Stomach (tissue), 9 donors: ENCODE data around the gene NTM. TPM values are rescaled to one million over a fixed set of nuclear protein-coding genes. Genes with fewer than 3 reads are reported as not detected.
A peak's percentile ranks its signal among the peaks of the same experiment; 100 is the strongest.

ENCODE experiments used
- DNase-seq, 2 donors: peaks; one replicate each; pipeline versions ENCODE4 v3.0.0 to v3.0.0-alpha.2; 2013 to 2019
- H3K27ac ChIP-seq, 5 donors: fragments of 200-600 bp in 4 of 5; sonication (generic) in 4 of 5; one replicate each; pipeline ENCODE4 v1.5.1; 2013 to 2019; ENCODE audit warnings: mild to moderate bottlenecking in 1 of 5, moderate library complexity in 1 of 5
- H3K27me3 ChIP-seq, 3 donors: fragments of 200-600 bp; sonication (generic); one replicate each; pipeline ENCODE4 v1.5.1; 2017 to 2019; ENCODE audit warnings: mixed run types in 1 of 3
- H3K36me3 ChIP-seq, 4 donors: fragments of 200-600 bp; sonication (generic); 1 replicate in 3 of 4; 2 replicates in 1 of 4; pipeline ENCODE4 v1.5.1; 2016 to 2019
- H3K4me1 ChIP-seq, 4 donors: fragments of 200-600 bp; sonication (generic); one replicate each; pipeline ENCODE4 v1.5.1; 2016 to 2019
- H3K4me3 ChIP-seq, 4 donors: fragments of 200-600 bp; sonication (generic) in 3 of 4; one replicate each; pipeline ENCODE4 v1.5.1; 2016 to 2019; ENCODE audit warnings: mild to moderate bottlenecking in 1 of 4
- H3K9me3 ChIP-seq, 4 donors: fragments of 200-600 bp; sonication (generic); one replicate each; pipeline ENCODE4 v1.5.1; 2016 to 2019
- CTCF ChIP-seq, 7 experiments: fragments of 450-650 bp in 4 of 7; fragments of 200-600 bp in 3 of 7; sonication (generic) in 3 of 7; IDR thresholded peaks; one replicate each; pipeline ENCODE4 v1.5.1; 2016 to 2019; ENCODE audit warnings: antibody characterized with exemption in 7 of 7, control low read depth in 2 of 7, mild to moderate bottlenecking in 1 of 7
- EP300 ChIP-seq: sonication (generic); formaldehyde crosslinking; IDR thresholded peaks from one replicate; pipeline ENCODE4 v1.6.1; 2017; ENCODE audit warnings: antibody characterized with exemption
- POLR2A ChIP-seq, 4 donors: fragments of 450-650 bp; IDR thresholded peaks; one replicate each; pipeline ENCODE4 v1.6.1; 2016; ENCODE audit warnings: antibody characterized with exemption in 4 of 4, control low read depth in 2 of 4, mild to moderate bottlenecking in 1 of 4, moderate library complexity in 1 of 4
- POLR2AphosphoS5 ChIP-seq, 3 donors: sonication (generic); formaldehyde crosslinking; IDR thresholded peaks; one replicate each; pipeline ENCODE4 v1.6.1; 2016; ENCODE audit warnings: antibody characterized with exemption in 3 of 3
- WGBS, 5 donors: extraction: QIAGEN DNeasy Blood & Tissue Kit in 3 of 5; methylation state at CpG; one replicate each; pipeline versions ENCODE4 v1.1.5 to v1.1.7; 2013 to 2018; 5-methylcytosine and 5-hydroxymethylcytosine counted together
- intact Hi-C: fragments of 100-400 bp; cut with DNase I; formaldehyde crosslinking; loops from one replicate; pipeline ENCODE4 v1.15.1; 2023; ENCODE audit warnings: low total_unique reads
- polyA plus RNA-seq, 3 donors: library from polyadenylated mRNA; stranded (reverse); fragments of 200-250 nt; gene quantifications; one replicate each; pipeline ENCODE4 v1.2.3, GENCODE V29; 2013
- total RNA-seq, 5 donors: library from RNA; depleted of rRNA; stranded (reverse); fragments of >200 nt; gene quantifications; one replicate each; pipeline versions ENCODE4 v1.1.0 to v1.2.3, GENCODE V29; 2014 to 2016
- donor health status: healthy with polysubstance abuse.
- donor health status: Bipolar disorder and iron deficiency.
- donor health status: healthy.

NTM gene
- total and polyA plus RNA-seq, 8 donors = 0.50 to 8.4 (median 1.3) TPM; not detected in 3

GRCh38 chr11:131691181-131692041 lies 321.0 kb downstream of the NTM start:
- no peak overlapping the region for H3K27ac ChIP-seq
- intact Hi-C loops = no loop called here
- H3K4me3 ChIP-seq = no peak overlapping the region
- TF ChIP-seq CTCF (IDR thresholded peaks at IDR 0.05) (peak in 2 of 7 experiments; percentile 33 to 38), POLR2A (IDR thresholded peaks at IDR 0.05) (no peak)
- no peaks in the 10 kb centered on the region for H3K9me3 ChIP-seq
- no peaks in the 10 kb centered on the region for H3K36me3 ChIP-seq
- DNase-seq = peak in 1 of 2 donors; percentile 62
- H3K4me1 ChIP-seq = peaks cover 5 to 19% (median 17%) of the 10 kb centered on the region in 4 donors
- H3K27me3 ChIP-seq = peaks cover 0 to 88% (median 13%) of the 10 kb centered on the region in 3 donors
- 39 to 52% (median 45%) methylated on average over 56 to 65 of the region's 65 CpGs for WGBS, 5 donors

- TF ChIP-seq EP300 = no peak
- H3K9me3 ChIP-seq = no peaks in the 10 kb centered on the region
- DNase-seq = no peak
- intact Hi-C loops = no loop called here
- no peak overlapping the region for H3K4me3 ChIP-seq
- H3K27ac ChIP-seq = no peak overlapping the region
- peaks cover 0 to 93% (median 13%) of the 10 kb centered on the region in 3 donors for H3K27me3 ChIP-seq
- no peaks in the 10 kb centered on the region for H3K36me3 ChIP-seq
- peaks cover 5 to 19% (median 17%) of the 10 kb centered on the region in 4 donors for H3K4me1 ChIP-seq
Measured at GRCh38 chr11:131692151-131692550, 321.7 kb downstream of the NTM start.

- intact Hi-C loops = no loop called here
- H3K27me3 ChIP-seq = peaks cover 0 to 87% (median 13%) of the 10 kb centered on the region in 3 donors
- H3K9me3 ChIP-seq = no peaks in the 10 kb centered on the region
- no peak for DNase-seq
- no peak overlapping the region for H3K27ac ChIP-seq
- no peak for TF ChIP-seq POLR2A (IDR thresholded peaks at IDR 0.05)
- TF ChIP-seq POLR2AphosphoS5 (IDR thresholded peaks at IDR 0.05) = no peak
- TF ChIP-seq EP300 = no peak
- TF ChIP-seq CTCF (IDR thresholded peaks at IDR 0.05) = no peak
- H3K4me3 ChIP-seq = no peak overlapping the region
- no peaks in the 10 kb centered on the region for H3K36me3 ChIP-seq
- H3K4me1 ChIP-seq = peaks cover 5 to 16% (median 15%) of the 10 kb centered on the region in 4 donors
- 27 to 44% (median 34%) methylated on average over 1 of the region's 1 CpG for WGBS, 5 donors
Measured at GRCh38 chr11:131692961-131693360, 322.5 kb downstream of the NTM start.

- Histone ChIP-seq H3K36me3 (no peaks in the 10 kb centered on the region), H3K4me3 (no peak overlapping the region), H3K27ac (no peak overlapping the region), H3K4me1 (peaks cover 5 to 11% (median 9%) of the 10 kb centered on the region in 4 donors), H3K27me3 (peaks cover 0 to 79% (median 8%) of the 10 kb centered on the region in 3 donors), H3K9me3 (no peaks in the 10 kb centered on the region)
- intact Hi-C loops = no loop called here
- 57 to 64% (median 62%) methylated on average over 4 of the region's 4 CpGs for WGBS, 5 donors
- TF ChIP-seq CTCF (IDR thresholded peaks at IDR 0.05) (no peak), POLR2AphosphoS5 (IDR thresholded peaks at IDR 0.05) (no peak), POLR2A (IDR thresholded peaks at IDR 0.05) (no peak)
- no peak for DNase-seq
Measured at GRCh38 chr11:131693756-131694155, 323.3 kb downstream of the NTM start.
